H1 (cell line): ENCODE measurements around the gene LAP3. TPM values are rescaled to one million over a fixed set of nuclear protein-coding genes. Genes with fewer than 3 reads are reported as not detected.

ENCODE experiments used
- CTCF ChIA-PET: fragments of 300-600 bp; sonication (Branson Sonifier 250); formaldehyde crosslinking; loops from one replicate; lab custom pipeline; 2021; ENCODE audit not compliant: partially characterized antibody; lab: Charles Lee
- POLR2A ChIA-PET: fragments of 300-600 bp; sonication (Branson Sonifier 250); formaldehyde crosslinking; loops from one replicate; lab custom pipeline; 2021; ENCODE audit warnings: inconsistent platforms; ENCODE audit not compliant: partially characterized antibody; lab: Charles Lee
- DNase-seq, 2 experiments: peaks; one replicate each; pipeline versions ENCODE4 v3.0.0 to v3.0.0-alpha.2; 2010 to 2022; ENCODE audit warnings: low spot score in 2 of 2, low read depth in 1 of 2, mixed read lengths in 1 of 2
- FAIRE-seq: peaks from 2 replicates; lab custom pipeline; 2011; peaks lifted over from hg19 to GRCh38; lab: Jason Lieb, UNC
- H2AFZ ChIP-seq: 2 replicates; pipeline ENCODE4 v1.8.1; 2012; ENCODE audit warnings: low read length, inconsistent platforms
- H2AK5ac ChIP-seq: 2 replicates; pipeline ENCODE4 v1.6.1; 2013; ENCODE audit warnings: low read depth, low read length
- H2BK120ac ChIP-seq: replicated peaks from 2 replicates; pipeline ENCODE3; 2013; ENCODE audit warnings: low read depth, low read length, inconsistent platforms
- H2BK12ac ChIP-seq: 2 replicates; pipeline ENCODE4 v1.6.1; 2013; ENCODE audit warnings: low read depth, low read length
- H2BK15ac ChIP-seq: 2 replicates; pipeline ENCODE4 v1.6.1; 2013; ENCODE audit warnings: low read length
- H2BK20ac ChIP-seq: 2 replicates; pipeline ENCODE4 v1.6.1; 2013; ENCODE audit warnings: low read length
- H2BK5ac ChIP-seq: 2 replicates; pipeline ENCODE4 v1.6.1; 2013; ENCODE audit warnings: low read depth, low read length
- H3K14ac ChIP-seq: 2 replicates; pipeline ENCODE4 v1.6.1; 2013; ENCODE audit warnings: inconsistent platforms; ENCODE audit not compliant: insufficient read length
- H3K18ac ChIP-seq: 2 replicates; pipeline ENCODE4 v1.6.1; 2013; ENCODE audit warnings: low read length; ENCODE audit errors: extremely low read depth
- H3K23ac ChIP-seq: 2 replicates; pipeline ENCODE4 v1.6.1; 2013; ENCODE audit warnings: inconsistent platforms; ENCODE audit not compliant: insufficient read length
- H3K23me2 ChIP-seq: 2 replicates; pipeline ENCODE4 v1.6.1; 2013; ENCODE audit warnings: low read depth, low read length
- H3K27ac ChIP-seq: 2 replicates; pipeline ENCODE4 v1.6.1; 2011; ENCODE audit warnings: low read depth, low read length, inconsistent platforms
- H3K27me3 ChIP-seq, 4 experiments: replicated peaks in 1 of 4; 1 replicate in 1 of 4; 2 replicates in 3 of 4; pipeline versions ENCODE4 v1.6.1 to v1.8.1; 2011 to 2013; ENCODE audit warnings: low read length in 3 of 4, mild to moderate bottlenecking in 3 of 4, inconsistent platforms in 2 of 4, mixed read lengths in 2 of 4, moderate library complexity in 1 of 4; ENCODE audit not compliant: control insufficient read depth in 3 of 4, insufficient read depth in 3 of 4; ENCODE audit errors: extremely low read depth in 1 of 4
- H3K36me3 ChIP-seq, 4 experiments: 2 replicates each; pipeline versions ENCODE4 v1.6.1 to v1.8.1; 2011 to 2013; ENCODE audit warnings: mild to moderate bottlenecking in 4 of 4, low read length in 3 of 4, moderate library complexity in 2 of 4, control low read depth in 1 of 4, inconsistent platforms in 1 of 4; ENCODE audit not compliant: insufficient read depth in 4 of 4, control insufficient read depth in 2 of 4
- H3K4ac ChIP-seq: replicated peaks from 2 replicates; pipeline ENCODE3; 2013; ENCODE audit warnings: low read length, low read depth, mixed read lengths, inconsistent platforms; ENCODE audit not compliant: insufficient read length
- H3K4me1 ChIP-seq, 4 experiments: replicated peaks in 1 of 4; 1 replicate in 1 of 4; 2 replicates in 3 of 4; pipeline versions ENCODE4 v1.6.1 to v1.8.1; 2011 to 2013; ENCODE audit warnings: low read length in 3 of 4, inconsistent platforms in 2 of 4, mixed read lengths in 1 of 4; ENCODE audit not compliant: insufficient read depth in 4 of 4, control insufficient read depth in 3 of 4
- H3K4me2 ChIP-seq, 2 experiments: 2 replicates each; pipeline versions ENCODE4 v1.6.1 to v1.8.1; 2011 to 2013; ENCODE audit warnings: low read depth in 2 of 2, low read length in 2 of 2, control low read depth in 1 of 2, inconsistent platforms in 1 of 2, mild to moderate bottlenecking in 1 of 2; ENCODE audit not compliant: insufficient read depth in 1 of 2
- H3K4me3 ChIP-seq, 4 experiments: fragments of 200-600, 300-600 bp in 1 of 4; sonication (generic), shearing (Covaris generic), sonication (Bioruptor Twin) in 1 of 4; 2 replicates each; pipeline versions ENCODE4 v1.5.1 to v1.8.1; 2011 to 2016; ENCODE audit warnings: low read length in 4 of 4, low read depth in 3 of 4, control low read depth in 2 of 4, inconsistent platforms in 2 of 4, mild to moderate bottlenecking in 2 of 4, mixed read lengths in 1 of 4, moderate library complexity in 1 of 4; ENCODE audit not compliant: insufficient read depth in 2 of 4; ENCODE audit errors: extremely low read depth in 1 of 4
- H3K56ac ChIP-seq: replicated peaks from 2 replicates; pipeline ENCODE3; 2013; ENCODE audit warnings: low read depth, mild to moderate bottlenecking, mixed read lengths, low read length, inconsistent platforms; ENCODE audit not compliant: insufficient read length
- H3K79me1 ChIP-seq: 2 replicates; pipeline ENCODE4 v1.6.1; 2013; ENCODE audit warnings: low read depth, low read length, control low read depth
- H3K79me2 ChIP-seq, 2 experiments: 2 replicates each; pipeline versions ENCODE4 v1.6.1 to v1.8.1; 2012 to 2013; ENCODE audit warnings: low read length in 2 of 2, mild to moderate bottlenecking in 2 of 2, inconsistent platforms in 1 of 2; ENCODE audit not compliant: insufficient read depth in 2 of 2, control insufficient read depth in 1 of 2
- H3K9ac ChIP-seq, 4 experiments: replicated peaks in 1 of 4; 1 replicate in 1 of 4; 2 replicates in 3 of 4; pipeline versions ENCODE4 v1.6.1 to v1.8.1; 2011 to 2013; ENCODE audit warnings: low read depth in 3 of 4, low read length in 3 of 4, control low read depth in 2 of 4, mild to moderate bottlenecking in 2 of 4, moderate library complexity in 2 of 4, inconsistent platforms in 1 of 4; ENCODE audit errors: extremely low read depth in 1 of 4
- H3K9me3 ChIP-seq, 2 experiments: 2 replicates each; pipeline versions ENCODE4 v1.6.1 to v1.8.1; 2012 to 2013; ENCODE audit warnings: mild to moderate bottlenecking in 2 of 2, moderate library complexity in 2 of 2, control low read depth in 1 of 2, inconsistent platforms in 1 of 2, low read depth in 1 of 2, low read length in 1 of 2, mixed read lengths in 1 of 2; ENCODE audit not compliant: insufficient read depth in 2 of 2
- H4K20me1 ChIP-seq, 2 experiments: replicated peaks in 1 of 2; 2 replicates each; pipeline versions ENCODE3 to v1.8.1; 2011 to 2013; ENCODE audit warnings: inconsistent platforms in 2 of 2, low read length in 2 of 2, mild to moderate bottlenecking in 1 of 2; ENCODE audit not compliant: insufficient read depth in 2 of 2, control insufficient read depth in 1 of 2
- H4K5ac ChIP-seq: 2 replicates; pipeline ENCODE4 v1.6.1; 2013; ENCODE audit warnings: low read length, low read depth, mixed read lengths, inconsistent platforms; ENCODE audit not compliant: insufficient read length
- H4K8ac ChIP-seq: 2 replicates; pipeline ENCODE4 v1.8.0; 2013; ENCODE audit warnings: mild to moderate bottlenecking, moderate library complexity, low read length, inconsistent platforms; ENCODE audit not compliant: insufficient read depth; ENCODE audit errors: extremely low read depth
- H4K91ac ChIP-seq: replicated peaks from 2 replicates; pipeline ENCODE3; 2013; ENCODE audit warnings: low read length, mixed read lengths, inconsistent platforms; ENCODE audit not compliant: insufficient read length
- BRCA1 ChIP-seq: IDR thresholded peaks from 2 replicates; pipeline ENCODE4 v1.6.1; 2012; ENCODE audit warnings: low read depth, low read length, improper control_type of control experiment
- CBX5 ChIP-seq: fragments of 300-800, 300-1000 bp; sonication (generic); IDR thresholded peaks from 2 replicates; pipeline ENCODE4 v1.7.1; 2016; ENCODE audit warnings: antibody characterized with exemption, low read length, low read depth
- EZH2 ChIP-seq: fragments of 200-600 bp; sonication (generic); IDR thresholded peaks from 2 replicates; pipeline ENCODE4 v1.7.1; 2012; ENCODE audit warnings: low read depth, mild to moderate bottlenecking, moderate library complexity, low read length, inconsistent platforms; ENCODE audit not compliant: severe bottlenecking
- FOSL1 ChIP-seq: IDR thresholded peaks from 2 replicates; pipeline ENCODE4 v1.6.1; 2011; ENCODE audit warnings: mild to moderate bottlenecking, low read depth, low read length, moderate library complexity; ENCODE audit not compliant: insufficient read depth
- GABPA ChIP-seq: IDR thresholded peaks from 2 replicates; pipeline ENCODE4 v1.6.1; 2011; ENCODE audit warnings: mild to moderate bottlenecking, low read length, moderate library complexity, borderline replicate concordance; ENCODE audit not compliant: insufficient read depth
- JUN ChIP-seq: IDR thresholded peaks from 2 replicates; pipeline ENCODE4 v1.6.1; 2011; ENCODE audit warnings: low read depth, mild to moderate bottlenecking, improper control_type of control experiment, low read length
- KDM4A ChIP-seq: IDR thresholded peaks from one replicate; pipeline ENCODE4 v1.7.1; 2012; ENCODE audit warnings: low read depth, mild to moderate bottlenecking, moderate library complexity, low read length, inconsistent platforms; ENCODE audit not compliant: severe bottlenecking
- NANOG ChIP-seq: IDR thresholded peaks from 2 replicates; pipeline ENCODE4 v1.6.1; 2011; ENCODE audit warnings: low read length, low read depth, mild to moderate bottlenecking, inconsistent platforms; ENCODE audit not compliant: insufficient read depth, poor library complexity, severe bottlenecking
- PHF8 ChIP-seq: fragments of 200-600 bp; sonication (generic); conservative IDR thresholded peaks from 2 replicates; pipeline ENCODE4 v1.7.1; 2012; ENCODE audit warnings: low read depth, mild to moderate bottlenecking, inconsistent platforms, low read length, moderate library complexity
- POLR2A ChIP-seq, 2 experiments: IDR thresholded peaks; 1 replicate in 1 of 2; 2 replicates in 1 of 2; pipeline ENCODE4 v1.6.1; 2011; ENCODE audit warnings: low read depth in 2 of 2, low read length in 2 of 2, mild to moderate bottlenecking in 2 of 2; ENCODE audit errors: control extremely low read depth in 1 of 2
- WGBS, 2 experiments: shearing (Covaris generic) in 1 of 2; methylation state at CpG; one replicate each; pipeline versions ENCODE4 v1.1.6 to v1.1.7; 2013 to 2015; ENCODE audit warnings: low lambda C conversion rate in 2 of 2, mixed read lengths in 2 of 2, inconsistent platforms in 1 of 2, low coverage in 1 of 2, missing lambda C conversion rate in 1 of 2; ENCODE audit not compliant: insufficient replicate concordance in 2 of 2, insufficient coverage in 1 of 2, insufficient read length in 1 of 2; ENCODE audit errors: extremely low coverage in 1 of 2, missing lambda C conversion rate in 1 of 2; 5-methylcytosine and 5-hydroxymethylcytosine counted together
- polyA plus RNA-seq, 7 experiments: library from polyadenylated mRNA; depleted of rRNA in 3 of 7; stranded (reverse) in 5 of 7; unstranded in 2 of 7; fragments of >200 nt in 5 of 7; fragments of 200-250 nt in 2 of 7; gene quantifications; 1 replicate in 5 of 7; 2 replicates in 1 of 7; 4 replicates in 1 of 7; pipeline versions ENCODE4 v1.2.1 to v1.2.3, GENCODE V29; 2011 to 2013; ENCODE audit warnings: missing spikeins in 2 of 7, mixed read lengths in 2 of 7
- total RNA-seq: library from RNA; stranded (reverse); fragmentation: NEBNext Ultra II Directional; extraction: Animal tissue kit (Norgen Biotek cat#: 25700); gene quantifications from 2 replicates; pipeline ENCODE4 v1.2.1, GENCODE V29; 2021
- TF ChIP-seq, protein P1 (sequence below), 3 experiments: IDR thresholded peaks; 1 replicate in 2 of 3; 2 replicates in 1 of 3; pipeline versions ENCODE4 v1.5.1 to v1.6.1; 2011; ENCODE audit warnings: low read length in 3 of 3, mild to moderate bottlenecking in 3 of 3, inconsistent platforms in 2 of 3, low read depth in 1 of 3, moderate library complexity in 1 of 3; ENCODE audit not compliant: insufficient read depth in 1 of 3; ENCODE audit errors: control extremely low read depth in 1 of 3

Gene LAP3
- total and polyA plus RNA-seq, 2 of the 8 experiments (the other 6 are each of a cell fraction or from before 2014, with no cell fraction given), result 28.3 to 50.9 TPM

- no peak overlapping the region for H3K18ac ChIP-seq
- FAIRE-seq (no peak), DNase-seq (no peak)
- ChIA-PET CTCF (interaction anchor here (5.5 kb wide), 1 partner anchor 18 kb away, joined by 28 read pairs; no protein-coding TSS in a partner anchor), POLR2A (no interaction called here)
- no peak overlapping the region for H4K91ac ChIP-seq
- no peaks in the 10 kb centered on the region for H3K27me3 ChIP-seq
- WGBS, 2 experiments, result 83% methylated on average over 3 of the region's 3 CpGs; no CpG with 5 or more reads in 1 of the 2 experiments
- H4K20me1 ChIP-seq, result no peaks in the 10 kb centered on the region
- no peaks in the 10 kb centered on the region for H3K79me1 ChIP-seq
- H3K9me3 ChIP-seq, result no peaks in the 10 kb centered on the region
- H2AFZ ChIP-seq, result no peak overlapping the region; the same call in 1 of the 2 replicates
- H4K8ac ChIP-seq, result no peak overlapping the region
- H3K9ac ChIP-seq, result no peak overlapping the region
- no peak overlapping the region for H3K27ac ChIP-seq
- no peak overlapping the region for H3K56ac ChIP-seq
- no peak overlapping the region for H2AK5ac ChIP-seq
- no peak overlapping the region for H3K4me2 ChIP-seq
- no peak overlapping the region for H3K4me3 ChIP-seq
- H2BK120ac ChIP-seq, result no peak overlapping the region
- no peak overlapping the region for H2BK12ac ChIP-seq
- H3K36me3 ChIP-seq, result no peaks in the 10 kb centered on the region
- H2BK5ac ChIP-seq, result no peak overlapping the region
- H2BK20ac ChIP-seq, result no peak overlapping the region
- H3K23me2 ChIP-seq, result no peaks in the 10 kb centered on the region; the same call in 1 of the 2 replicates
- no peak overlapping the region for H2BK15ac ChIP-seq
- H4K5ac ChIP-seq, result no peak overlapping the region
- H3K79me2 ChIP-seq, result no peaks in the 10 kb centered on the region
- H3K4me1 ChIP-seq, result no peaks in the 10 kb centered on the region
- no peak overlapping the region for H3K23ac ChIP-seq
- no peak overlapping the region for H3K14ac ChIP-seq
- no peak overlapping the region for H3K4ac ChIP-seq
- TF ChIP-seq CBX5, result no peak
- no peak for TF ChIP-seq BRCA1
- no peak for TF ChIP-seq FOSL1
- TF ChIP-seq EZH2, result no peak
- TF ChIP-seq NANOG, result no peak
- no peak for TF ChIP-seq KDM4A
- no peak for TF ChIP-seq GABPA
- TF ChIP-seq JUN, result no peak
- TF ChIP-seq POLR2A (IDR thresholded peaks at IDR 0.05; ENCODE audit: control extremely low read depth in 1 of 2, low read depth in 2 of 2, low read length in 2 of 2), result no peak
- no peak for TF ChIP-seq PHF8
- TF ChIP-seq, protein P1, sequence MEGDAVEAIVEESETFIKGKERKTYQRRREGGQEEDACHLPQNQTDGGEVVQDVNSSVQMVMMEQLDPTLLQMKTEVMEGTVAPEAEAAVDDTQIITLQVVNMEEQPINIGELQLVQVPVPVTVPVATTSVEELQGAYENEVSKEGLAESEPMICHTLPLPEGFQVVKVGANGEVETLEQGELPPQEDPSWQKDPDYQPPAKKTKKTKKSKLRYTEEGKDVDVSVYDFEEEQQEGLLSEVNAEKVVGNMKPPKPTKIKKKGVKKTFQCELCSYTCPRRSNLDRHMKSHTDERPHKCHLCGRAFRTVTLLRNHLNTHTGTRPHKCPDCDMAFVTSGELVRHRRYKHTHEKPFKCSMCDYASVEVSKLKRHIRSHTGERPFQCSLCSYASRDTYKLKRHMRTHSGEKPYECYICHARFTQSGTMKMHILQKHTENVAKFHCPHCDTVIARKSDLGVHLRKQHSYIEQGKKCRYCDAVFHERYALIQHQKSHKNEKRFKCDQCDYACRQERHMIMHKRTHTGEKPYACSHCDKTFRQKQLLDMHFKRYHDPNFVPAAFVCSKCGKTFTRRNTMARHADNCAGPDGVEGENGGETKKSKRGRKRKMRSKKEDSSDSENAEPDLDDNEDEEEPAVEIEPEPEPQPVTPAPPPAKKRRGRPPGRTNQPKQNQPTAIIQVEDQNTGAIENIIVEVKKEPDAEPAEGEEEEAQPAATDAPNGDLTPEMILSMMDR (IDR thresholded peaks at IDR 0.05; ENCODE audit: control extremely low read depth in 1 of 3, insufficient read depth in 1 of 3, low read depth in 1 of 3, low read length in 3 of 3), result no peak
Measured at GRCh38 chr4:17565846-17566245, 11.2 kb upstream of the LAP3 start.
